ENCODE data around the gene TTC34.

DNA sequence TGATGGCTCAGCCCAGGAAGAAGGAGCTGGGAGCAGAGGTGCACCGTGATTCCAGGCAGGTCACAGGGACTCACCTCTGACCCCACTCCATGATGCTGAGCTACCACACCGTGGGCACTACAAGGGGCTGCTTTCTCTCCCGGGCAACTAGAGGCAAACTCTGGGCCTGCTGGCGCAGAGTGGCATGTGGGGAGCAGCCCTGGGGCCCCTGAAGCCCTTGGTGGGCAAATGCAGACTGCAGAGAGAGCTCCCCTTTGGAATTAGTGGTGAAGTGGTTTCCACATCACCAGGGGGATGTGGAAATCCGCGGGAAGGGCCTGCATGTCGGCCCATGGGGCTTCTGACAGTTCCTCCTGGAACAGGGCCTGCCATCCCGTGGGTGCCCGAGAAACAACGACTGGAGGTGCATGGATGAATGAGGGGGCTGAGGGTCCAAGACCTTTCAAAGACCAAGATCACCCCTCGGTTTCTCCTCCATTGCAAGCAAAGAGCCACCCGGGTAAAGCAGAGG is 156.8 kb downstream of the TTC34 start:
- TF ChIP-seq, protein P1, sequence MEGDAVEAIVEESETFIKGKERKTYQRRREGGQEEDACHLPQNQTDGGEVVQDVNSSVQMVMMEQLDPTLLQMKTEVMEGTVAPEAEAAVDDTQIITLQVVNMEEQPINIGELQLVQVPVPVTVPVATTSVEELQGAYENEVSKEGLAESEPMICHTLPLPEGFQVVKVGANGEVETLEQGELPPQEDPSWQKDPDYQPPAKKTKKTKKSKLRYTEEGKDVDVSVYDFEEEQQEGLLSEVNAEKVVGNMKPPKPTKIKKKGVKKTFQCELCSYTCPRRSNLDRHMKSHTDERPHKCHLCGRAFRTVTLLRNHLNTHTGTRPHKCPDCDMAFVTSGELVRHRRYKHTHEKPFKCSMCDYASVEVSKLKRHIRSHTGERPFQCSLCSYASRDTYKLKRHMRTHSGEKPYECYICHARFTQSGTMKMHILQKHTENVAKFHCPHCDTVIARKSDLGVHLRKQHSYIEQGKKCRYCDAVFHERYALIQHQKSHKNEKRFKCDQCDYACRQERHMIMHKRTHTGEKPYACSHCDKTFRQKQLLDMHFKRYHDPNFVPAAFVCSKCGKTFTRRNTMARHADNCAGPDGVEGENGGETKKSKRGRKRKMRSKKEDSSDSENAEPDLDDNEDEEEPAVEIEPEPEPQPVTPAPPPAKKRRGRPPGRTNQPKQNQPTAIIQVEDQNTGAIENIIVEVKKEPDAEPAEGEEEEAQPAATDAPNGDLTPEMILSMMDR (IDR thresholded peaks at IDR 0.05), result no peak
- no peak for TF ChIP-seq POLR2A (IDR thresholded peaks at IDR 0.05)
